Fibroblast of mammary gland (primary cell): ENCODE data around the gene PCNT.

Experiments
- DNase-seq: peaks from one replicate; pipeline ENCODE4 v3.0.0-alpha.2; 2010; ENCODE audit warnings: low read depth
- H3K4me3 ChIP-seq: 2 replicates; pipeline ENCODE4 v1.5.1; 2011; ENCODE audit warnings: low read depth, mild to moderate bottlenecking, low read length, moderate library complexity; ENCODE audit not compliant: control insufficient read depth
- CTCF ChIP-seq: conservative IDR thresholded peaks from 2 replicates; pipeline ENCODE4 v1.5.1; 2011; ENCODE audit warnings: low read depth, low read length, inconsistent platforms; ENCODE audit not compliant: control insufficient read depth, insufficient read depth

Gene PCNT

GRCh38 chr21:46482225-46482845 lies 158.4 kb downstream of the PCNT start:
- TF ChIP-seq CTCF, result no peak
- no peak overlapping the region for H3K4me3 ChIP-seq
- no peak for DNase-seq

- TF ChIP-seq CTCF, result no peak
- no peak for DNase-seq
- H3K4me3 ChIP-seq, result no peak overlapping the region
Observed at GRCh38 chr21:46482846-46483231, 158.9 kb downstream of the PCNT start.

GRCh38 chr21:46483300-46484295 lies 159.6 kb downstream of the PCNT start:
- no peak for DNase-seq
- no peak for TF ChIP-seq CTCF
- no peak overlapping the region for H3K4me3 ChIP-seq

- no peak for DNase-seq
- no peak overlapping the region for H3K4me3 ChIP-seq
- no peak for TF ChIP-seq CTCF
Observed at GRCh38 chr21:46486481-46487126, 162.6 kb downstream of the PCNT start.

- no peak overlapping the region for H3K4me3 ChIP-seq
- TF ChIP-seq CTCF, result no peak
- DNase-seq, result no peak
Observed at GRCh38 chr21:46489162-46489663, 165.3 kb downstream of the PCNT start.

GRCh38 chr21:46489800-46490199 lies 165.8 kb downstream of the PCNT start:
- TF ChIP-seq CTCF, result no peak
- no peak overlapping the region for H3K4me3 ChIP-seq
- no peak for DNase-seq
